HG03108 (cell line): ENCODE data around the gene SHROOM3.
A peak's percentile ranks its signal among the peaks of the same experiment; 100 is the strongest.

ENCODE experiments used
- ATAC-seq: cut with Tn5 transposase; IDR thresholded peaks from one replicate; pipeline ENCODE4 v1.9.1; 2021; ENCODE audit warnings: moderate library complexity; ENCODE audit not compliant: unreplicated experiment

The SHROOM3 gene

DNA sequence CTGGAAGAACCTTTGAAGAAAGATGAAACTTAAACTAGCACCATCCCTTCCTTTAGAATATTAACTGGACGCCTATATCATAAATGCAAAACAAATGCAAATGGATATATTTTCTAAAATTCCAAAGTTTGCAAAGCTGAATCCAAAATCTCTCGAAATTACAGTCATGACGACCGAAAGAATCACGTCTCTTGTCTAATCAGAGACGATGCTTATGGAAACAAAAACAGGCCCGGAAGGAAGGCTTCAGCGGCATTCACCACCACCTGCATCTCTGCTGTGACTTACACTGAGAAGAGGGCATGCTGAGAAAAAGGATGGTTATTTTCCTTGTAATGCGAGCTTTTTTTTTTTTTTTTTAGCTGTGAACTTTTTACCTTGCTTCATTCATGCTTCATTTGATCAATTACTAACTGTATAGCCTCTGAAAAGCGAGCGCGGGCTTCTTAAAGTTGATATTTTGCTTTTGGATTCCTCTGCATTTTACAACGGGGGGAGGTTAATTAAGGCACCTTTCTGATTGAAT lies 253.7 kb downstream of the SHROOM3 start:
- ATAC-seq, result no peak

DNA sequence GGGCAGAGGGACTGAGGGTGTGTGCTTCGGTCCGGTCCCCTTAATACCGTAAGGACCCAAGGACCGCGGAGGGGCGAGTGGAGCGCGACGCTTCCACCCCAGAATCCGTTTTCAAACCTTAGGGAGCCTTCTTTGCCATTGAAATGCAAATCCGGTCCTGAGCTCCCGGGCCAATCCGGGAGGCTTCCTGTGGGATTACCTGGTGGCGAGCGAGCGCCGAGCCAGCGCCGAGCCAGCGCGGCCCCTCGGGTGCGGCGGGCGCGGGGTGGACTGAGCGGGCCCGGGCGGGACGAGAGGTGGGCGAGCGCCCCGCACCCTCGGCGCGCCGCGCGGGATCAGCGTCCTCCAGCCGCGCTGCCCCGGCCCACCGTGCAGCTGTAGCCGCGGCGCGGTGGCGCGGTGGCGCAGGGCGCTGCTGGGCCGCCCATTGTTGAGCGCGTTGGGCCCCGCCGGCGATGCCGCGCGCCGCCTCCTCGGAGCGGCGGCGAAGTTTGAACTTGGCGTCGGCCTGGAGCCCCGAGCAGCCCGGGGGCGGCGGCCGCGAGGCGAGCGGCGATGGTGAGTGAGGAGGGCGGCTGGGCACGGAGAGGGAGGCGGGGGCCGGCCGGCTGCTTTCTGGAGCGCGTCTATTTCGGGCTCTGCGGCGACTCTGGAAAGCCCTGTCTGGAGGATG lies 254.3 kb downstream of the SHROOM3 start:
- ATAC-seq, result no peak

DNA sequence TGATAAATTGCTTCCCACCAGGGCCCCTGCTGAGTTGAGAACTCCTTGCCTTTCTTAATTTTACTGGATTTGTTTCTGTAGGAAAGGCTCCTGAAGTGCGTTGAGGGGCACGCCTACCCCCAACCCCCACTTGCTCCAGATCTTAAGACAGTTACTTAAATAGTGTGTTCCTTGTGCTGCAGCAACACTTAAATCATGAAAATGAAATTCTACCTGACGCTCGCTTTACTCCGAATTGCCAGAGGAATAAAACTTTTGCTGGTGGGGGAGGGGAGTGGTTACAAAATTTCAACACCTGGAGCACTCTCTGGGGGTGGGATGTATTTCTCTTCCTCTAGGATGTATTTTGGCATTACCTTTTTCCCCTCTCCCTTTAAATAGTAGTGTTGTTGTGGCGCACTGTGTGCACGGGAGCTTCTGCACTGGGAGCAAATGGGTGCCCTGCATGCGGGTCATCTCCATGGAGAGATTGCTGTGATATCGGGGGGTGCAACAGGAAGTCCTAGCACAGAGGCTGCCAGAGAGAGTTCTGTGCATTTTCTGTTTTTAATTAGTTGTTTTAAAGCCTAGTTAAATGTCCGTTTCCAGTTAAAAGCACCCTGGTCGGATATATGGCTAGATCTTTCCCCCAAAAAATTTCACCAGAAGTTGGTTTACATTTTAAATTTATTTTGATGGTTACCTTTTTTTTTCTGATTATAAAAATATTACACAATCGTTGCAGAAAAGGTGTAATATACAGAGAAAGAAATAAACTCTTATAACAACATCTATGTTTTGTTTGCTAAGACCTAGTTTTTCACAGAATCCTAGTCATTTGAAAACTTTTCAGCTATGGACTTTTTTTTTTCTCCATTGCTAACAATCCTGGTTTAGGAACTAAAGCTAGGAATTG lies 255.2 kb downstream of the SHROOM3 start:
- no peak for ATAC-seq

DNA sequence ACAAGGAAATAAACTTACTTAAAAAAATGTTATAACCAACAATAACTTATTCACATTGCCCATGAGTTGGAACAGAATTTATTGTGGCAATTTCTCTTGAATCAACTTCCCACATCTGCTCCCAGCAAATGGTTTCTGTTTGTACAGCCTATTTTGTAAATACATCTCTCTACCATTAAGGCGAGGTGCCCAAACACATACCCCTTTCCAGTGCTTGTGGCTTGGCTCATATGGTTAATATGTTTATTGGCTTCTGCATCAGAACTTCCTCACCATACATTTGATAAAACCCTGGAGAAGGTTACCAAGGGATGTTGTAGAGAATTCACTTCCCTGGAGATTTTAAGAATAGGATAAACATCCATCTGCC lies 255.9 kb downstream of the SHROOM3 start:
- ATAC-seq, result no peak

DNA sequence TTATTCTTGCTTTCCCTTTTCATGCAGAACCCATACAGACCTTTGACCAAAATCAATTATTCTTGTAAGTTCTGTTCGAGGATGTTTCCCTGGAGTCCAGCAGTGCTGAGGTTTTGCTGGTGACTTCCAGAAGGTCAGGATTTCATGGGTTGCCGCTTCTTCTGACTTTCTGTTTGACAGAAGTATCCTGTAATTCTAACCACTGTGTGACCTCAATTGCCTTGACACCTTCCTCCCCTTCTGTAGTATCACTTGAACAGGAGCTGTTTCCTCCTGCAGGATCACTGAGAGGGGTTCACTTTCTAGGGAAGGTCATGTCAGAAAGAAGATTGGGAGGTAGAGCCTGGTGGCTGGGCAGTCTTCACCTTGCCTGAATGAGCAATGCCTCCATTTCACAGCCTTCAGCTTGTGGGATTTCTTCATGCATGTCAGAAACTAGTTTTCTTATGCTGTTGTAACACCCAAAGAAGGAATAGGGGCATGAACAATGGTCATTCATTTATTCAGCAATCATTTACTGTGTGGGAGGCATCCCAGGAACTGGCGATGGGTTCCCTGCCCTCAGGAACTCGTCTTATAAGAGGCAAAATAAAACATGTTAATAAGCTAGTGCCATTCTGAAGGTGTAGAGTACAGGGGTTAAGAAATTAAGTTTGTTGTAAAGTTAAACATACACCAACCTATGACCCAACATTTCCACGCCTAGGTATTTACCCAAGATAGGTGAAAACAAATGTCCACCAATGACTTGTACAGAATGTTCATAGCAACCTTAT lies 257.0 kb downstream of the SHROOM3 start:
- ATAC-seq, result no peak

DNA sequence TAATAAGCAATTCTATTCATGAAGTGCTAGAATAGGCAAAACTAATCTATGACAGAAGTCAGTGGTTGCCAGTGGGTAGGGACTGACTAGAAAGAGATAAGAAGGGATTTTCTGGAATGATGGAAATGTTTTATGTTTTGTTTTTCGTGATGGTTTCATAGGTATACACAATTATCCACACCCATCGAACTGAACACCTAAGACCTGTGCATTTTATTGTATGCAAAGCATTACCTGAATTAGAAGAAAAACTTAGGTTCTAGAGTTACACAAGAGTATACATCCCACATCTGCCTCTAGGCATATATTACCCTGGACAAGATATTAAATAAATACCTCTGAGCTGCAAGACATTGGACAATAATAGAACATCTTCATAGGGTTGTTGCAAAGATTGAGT lies 257.7 kb downstream of the SHROOM3 start:
- no peak for ATAC-seq

DNA sequence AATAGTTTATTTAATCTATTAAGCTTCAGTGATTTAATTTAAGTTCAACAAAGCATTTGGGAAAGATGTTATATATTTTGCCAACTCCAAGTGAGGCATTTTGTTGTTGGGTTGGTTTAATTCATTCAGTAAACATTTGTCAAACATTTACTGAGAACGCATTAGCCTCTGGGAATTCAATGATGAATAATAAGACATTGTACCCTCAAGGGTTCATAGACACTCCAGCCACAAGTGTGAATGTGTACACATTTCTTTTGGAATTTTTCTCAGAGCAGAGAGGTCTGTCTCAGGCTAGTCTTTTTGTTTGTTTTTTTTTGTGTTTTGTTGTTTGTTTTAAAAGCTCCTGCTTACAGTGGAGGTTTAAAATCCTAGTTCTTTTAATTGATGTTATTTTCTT lies 259.0 kb downstream of the SHROOM3 start:
- ATAC-seq, result no peak

DNA sequence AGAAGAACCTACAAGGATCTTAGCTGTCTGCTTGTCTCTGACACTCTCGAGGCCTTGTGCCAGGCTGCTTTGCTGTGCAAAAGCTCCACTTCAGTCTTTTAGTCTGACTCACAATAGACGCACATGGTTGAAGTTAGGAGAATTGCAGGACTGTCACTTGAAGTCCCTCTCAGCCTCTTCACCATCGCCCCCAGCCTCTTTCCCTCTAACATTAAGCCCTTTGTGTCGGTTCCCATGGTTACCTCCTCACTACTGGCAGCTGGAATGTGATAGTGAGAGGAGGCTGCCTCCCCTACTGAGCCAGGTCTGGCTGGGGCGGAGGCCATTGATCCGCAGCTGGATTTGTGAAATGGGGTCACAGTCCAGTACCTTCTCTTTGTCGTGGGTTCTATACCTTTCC lies 261.1 kb downstream of the SHROOM3 start:
- no peak for ATAC-seq

DNA sequence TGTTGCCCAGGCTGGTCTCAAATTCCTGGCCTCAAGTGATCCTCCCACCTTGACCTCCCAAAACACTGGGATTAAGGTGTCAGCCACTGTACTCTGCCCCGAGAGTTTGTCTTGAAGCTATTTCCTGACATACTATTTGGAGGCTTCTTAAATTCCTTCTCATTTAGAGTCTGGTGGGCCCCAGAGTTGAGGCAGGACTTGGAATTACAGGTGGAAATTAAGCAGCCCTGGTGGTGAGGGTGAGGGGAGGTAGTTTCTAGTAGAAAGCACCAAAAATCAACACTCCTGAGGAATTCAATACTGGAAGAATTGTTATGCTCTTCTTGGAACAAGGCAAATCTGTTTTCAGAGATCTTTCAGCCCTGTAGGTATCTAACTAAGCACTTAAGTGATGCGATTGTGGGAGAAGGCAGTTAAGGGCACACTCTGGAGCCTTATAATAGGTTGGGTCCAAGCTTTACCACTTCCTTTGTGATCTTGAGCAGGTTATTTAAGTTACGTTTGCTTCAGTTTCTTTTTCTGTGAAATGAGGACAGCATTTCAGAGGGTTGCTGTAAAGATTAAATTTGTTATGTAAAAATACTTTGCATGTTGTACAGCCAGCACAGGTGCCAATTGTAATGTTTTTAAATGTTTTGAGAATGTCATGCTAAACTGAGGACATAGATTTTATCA lies 262.2 kb downstream of the SHROOM3 start:
- peak; percentile 83 for ATAC-seq

DNA sequence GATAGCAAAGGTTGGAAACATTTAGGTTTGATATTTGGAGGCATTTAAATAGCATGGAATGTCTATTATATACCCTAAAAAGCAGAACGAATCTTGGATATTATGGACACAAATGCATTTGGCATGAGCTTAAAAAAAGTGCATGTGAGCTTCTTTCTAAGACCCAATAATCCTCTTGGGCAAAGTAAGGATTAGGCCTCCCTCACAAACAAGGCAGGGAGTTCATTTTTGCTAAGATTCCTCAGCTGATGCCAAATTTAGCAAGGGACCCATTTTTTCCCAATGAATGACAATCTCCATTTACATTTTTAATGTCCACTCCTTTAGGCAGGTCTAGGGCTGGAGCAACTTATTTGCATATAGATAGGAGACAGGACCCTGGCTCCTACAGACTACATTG lies 263.1 kb downstream of the SHROOM3 start:
- ATAC-seq, result no peak

DNA sequence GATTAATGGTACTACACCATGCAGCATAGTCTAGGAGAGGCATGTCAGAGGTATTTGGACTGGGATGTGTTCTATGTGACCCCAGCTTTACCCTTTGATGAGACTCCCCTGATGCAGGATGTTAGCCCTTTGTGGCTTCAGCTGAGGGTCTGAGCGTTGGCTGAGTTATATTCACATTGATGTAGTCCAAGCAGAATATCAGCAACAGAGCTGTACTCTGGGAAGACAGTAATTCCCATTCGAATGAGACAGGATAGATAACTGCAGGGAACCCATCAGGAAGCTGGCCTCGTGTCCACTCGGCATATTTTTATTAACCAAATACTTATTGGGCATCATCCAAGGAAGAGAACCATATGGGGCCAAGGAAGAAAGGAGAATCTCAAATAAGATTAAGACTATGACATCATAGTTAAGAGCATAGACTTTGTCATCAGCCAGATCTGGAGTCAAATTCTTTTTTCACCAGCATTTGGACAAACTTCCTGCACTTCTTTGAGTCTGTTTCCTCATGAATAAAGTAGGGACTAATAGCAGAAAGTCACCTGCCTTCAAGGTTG lies 264.8 kb downstream of the SHROOM3 start:
- ATAC-seq, result no peak

DNA sequence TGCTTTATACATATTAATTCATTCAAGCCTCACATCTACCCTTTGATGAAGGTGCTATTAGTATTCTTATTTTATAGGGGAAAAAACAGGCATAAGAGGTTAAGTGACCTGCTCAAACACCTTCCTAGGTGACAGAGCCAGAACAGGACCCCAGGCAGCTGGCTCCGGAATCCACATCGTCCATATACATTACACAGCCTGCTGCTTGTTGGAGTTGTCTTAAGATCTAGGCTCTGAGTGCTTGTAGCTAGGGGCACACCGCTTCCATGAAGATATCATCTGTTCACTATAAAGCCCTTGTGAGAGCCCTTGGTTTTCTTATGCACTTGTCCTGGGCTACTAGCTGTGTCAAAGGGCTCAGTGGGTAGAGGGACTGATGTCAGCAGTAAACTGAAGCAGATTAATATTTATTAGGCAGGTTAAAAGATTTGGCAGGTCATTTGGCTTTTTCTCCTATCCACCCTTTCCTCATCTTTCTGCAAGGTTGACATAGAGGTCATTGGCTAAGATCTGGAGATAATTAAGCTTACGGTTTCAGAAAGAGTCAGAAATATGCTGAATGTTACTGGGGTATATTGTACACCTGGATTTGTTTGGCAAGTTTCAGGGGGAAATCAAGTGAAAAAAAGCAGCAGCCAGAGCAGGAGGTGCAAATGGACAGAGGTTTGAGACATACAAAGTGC lies 267.6 kb downstream of the SHROOM3 start:
- no peak for ATAC-seq

DNA sequence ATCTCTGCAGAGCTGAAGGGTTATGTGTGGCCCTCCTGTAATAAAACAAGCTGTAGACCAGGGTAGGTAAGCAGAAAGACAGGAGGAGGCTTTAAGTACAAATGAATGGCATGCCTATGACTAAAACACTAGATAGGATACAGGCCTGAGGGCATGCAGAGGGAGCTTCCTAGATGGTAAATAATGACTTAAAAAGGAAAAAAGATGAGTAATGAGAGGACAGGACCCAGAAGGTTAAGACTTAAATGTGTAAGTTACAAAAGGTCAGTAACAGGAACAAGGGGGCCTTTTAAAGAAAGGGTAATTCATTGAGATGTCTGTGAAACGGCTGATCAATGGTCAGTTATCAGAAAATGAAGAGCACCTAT lies 268.1 kb downstream of the SHROOM3 start:
- no peak for ATAC-seq

DNA sequence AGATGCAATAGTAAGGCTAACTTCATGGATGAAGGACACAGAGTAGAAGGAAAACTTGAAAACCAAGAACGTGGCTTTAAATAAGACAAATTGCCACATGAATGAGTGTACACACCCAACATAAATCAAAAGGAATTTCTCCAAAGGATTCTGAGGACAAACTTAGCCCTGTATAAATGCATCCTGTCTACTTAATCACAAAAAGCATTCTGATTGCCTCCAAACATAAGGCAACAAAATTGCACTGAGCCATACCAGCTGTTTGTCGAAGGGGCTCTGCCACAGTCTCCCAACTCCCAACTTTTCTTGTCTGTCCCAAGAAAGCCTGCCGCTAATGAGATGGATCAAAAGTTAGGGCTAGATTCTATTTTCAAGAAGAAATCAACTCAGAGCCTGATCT lies 268.6 kb downstream of the SHROOM3 start:
- ATAC-seq, result no peak

DNA sequence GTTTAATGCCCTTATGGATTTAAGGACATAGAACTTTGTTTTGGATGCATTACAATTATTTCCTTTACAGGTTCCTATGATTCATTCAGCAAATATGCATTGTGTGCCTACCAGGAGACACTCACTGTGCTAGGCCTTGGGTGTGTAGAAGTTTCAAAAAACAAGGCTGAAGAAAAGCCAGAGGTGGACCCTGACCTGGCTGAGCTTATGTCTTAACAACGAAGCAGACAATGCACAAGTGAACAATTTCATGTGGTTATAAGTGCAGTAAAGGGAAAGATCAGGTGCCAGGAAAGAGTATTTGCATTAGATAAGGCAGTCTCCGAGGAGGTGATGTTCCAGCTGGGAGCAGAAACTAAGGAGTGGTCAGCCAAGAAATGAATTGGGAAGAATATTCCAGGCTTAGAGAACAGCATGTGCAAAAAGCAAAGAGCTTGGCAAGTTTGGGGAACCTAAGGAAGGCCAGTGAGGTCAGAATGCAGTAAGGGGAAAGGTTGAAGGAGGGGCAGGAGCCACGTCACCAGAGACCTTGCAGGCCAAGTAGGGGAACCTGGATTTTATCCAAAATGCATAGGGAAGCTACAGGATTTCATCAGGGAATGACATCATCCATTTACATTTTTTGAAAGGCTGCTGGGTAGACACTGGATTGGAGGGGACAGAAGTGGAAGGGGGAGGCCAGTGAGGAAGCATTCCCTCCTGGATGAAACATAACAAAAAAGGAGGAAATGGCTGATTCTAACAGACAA lies 269.3 kb downstream of the SHROOM3 start:
- ATAC-seq, result no peak

DNA sequence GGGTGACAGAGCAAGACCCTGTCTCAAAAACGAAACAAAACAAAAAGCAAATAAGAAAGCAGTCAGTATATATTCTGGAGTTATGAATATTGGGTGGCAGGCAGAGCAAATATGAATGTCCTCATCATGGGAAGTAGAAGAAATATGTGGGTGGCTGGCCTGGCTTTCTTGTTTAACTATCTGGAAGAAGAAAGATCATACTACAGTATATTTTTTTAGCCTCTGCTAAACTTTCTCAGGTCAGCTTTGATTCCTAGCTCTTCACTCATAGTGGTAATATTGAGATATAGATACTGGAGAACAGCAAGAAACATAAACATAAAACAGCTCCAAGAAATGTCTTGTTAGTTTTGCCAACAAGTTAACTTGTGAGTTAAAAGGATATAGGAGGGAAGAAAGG lies 270.4 kb downstream of the SHROOM3 start:
- no peak for ATAC-seq

DNA sequence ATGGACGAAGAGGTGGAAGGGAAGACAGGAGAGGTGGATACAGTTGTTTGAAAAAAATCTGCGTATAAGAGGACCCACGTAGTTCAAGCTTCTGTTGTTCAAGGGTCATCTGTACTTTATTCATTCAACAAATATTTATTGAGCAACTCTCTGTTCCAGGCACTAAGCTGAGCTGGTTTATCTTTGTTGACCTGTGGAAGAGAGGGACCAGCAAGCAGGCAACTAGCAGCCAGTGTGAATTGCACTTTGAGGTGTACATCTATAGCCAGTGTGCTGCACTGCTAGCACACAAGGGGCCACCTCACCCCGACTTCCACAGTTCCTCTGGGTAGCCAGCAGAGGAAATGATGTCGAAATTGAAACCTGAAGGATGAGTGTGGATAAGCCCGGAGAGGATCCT lies 271.6 kb downstream of the SHROOM3 start:
- no peak for ATAC-seq

DNA sequence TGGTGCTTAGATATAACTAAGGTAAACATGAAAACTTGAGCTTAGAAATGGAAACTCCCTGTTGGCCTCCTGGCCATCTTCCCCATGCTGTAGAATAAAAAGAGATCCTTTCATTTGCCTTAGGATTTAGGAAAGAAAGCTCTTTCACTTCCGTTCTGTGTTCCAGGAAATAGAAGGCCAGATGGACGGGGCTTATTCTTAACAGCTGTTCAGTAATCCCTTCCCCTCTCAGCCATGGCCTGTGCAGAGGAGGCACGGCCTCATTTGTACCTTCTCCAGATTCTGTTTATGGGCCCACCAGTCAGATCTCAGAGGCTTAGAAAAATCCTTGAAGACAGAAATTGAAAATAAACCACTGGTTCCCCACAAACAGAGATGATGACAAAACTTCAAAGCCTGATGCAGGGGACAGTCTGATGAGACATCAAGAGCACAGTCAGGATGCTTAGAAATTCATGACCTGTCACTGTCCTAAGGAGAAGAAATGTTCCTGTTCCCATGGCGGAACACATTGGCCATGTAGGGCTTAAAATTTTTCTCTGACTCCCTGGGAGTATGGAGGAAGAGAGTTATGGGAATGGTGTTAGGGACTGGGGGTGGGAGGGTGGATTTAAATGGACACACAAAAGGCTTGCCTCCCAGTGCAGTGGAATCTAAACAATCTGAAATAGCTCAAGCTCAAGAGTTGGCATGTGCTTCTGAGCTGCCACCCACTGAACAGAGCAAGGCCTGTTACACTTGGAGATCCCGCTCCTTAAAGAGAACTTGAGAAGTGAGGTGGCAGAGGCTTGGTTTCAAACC lies 274.1 kb downstream of the SHROOM3 start:
- no peak for ATAC-seq

DNA sequence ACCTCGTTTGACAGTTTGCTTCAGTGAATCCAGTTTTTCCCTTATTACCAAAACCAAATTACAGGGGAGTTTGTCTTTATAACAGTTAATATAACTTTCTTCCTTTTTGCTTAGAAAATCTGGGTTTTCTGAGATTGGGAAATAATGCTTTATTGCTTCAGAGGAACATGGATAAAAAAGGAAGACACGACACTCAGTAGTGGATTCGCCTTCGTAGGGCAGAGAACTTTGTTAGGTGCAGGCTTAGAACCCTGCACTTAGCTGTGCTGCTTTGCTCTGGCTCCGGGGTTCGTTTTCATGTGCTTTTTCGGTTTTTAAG lies 274.7 kb downstream of the SHROOM3 start:
- ATAC-seq, result no peak
